PFSK-1 (cell line): ENCODE measurements around the gene CCL8.

ENCODE experiments used
- FOXP2 ChIP-seq: optimal IDR thresholded peaks from 2 replicates; pipeline ENCODE3; 2011; ENCODE audit warnings: borderline replicate concordance, control low read depth, inconsistent platforms; ENCODE audit not compliant: insufficient read depth; ENCODE audit errors: extremely low read length, extremely low read depth
- POLR2AphosphoS5 ChIP-seq: IDR thresholded peaks from 2 replicates; pipeline ENCODE4 v1.6.1; 2012; ENCODE audit warnings: low read depth, mild to moderate bottlenecking, control low read depth, low read length, moderate library complexity
- SIN3A ChIP-seq: IDR thresholded peaks from 2 replicates; pipeline ENCODE4 v1.6.1; 2012; ENCODE audit warnings: mild to moderate bottlenecking, low read length, moderate library complexity, borderline replicate concordance; ENCODE audit not compliant: insufficient read depth
- TAF1 ChIP-seq: IDR thresholded peaks from 2 replicates; pipeline ENCODE4 v1.6.1; 2012; ENCODE audit warnings: low read length, control low read depth, borderline replicate concordance; ENCODE audit not compliant: insufficient read depth
- TF ChIP-seq, protein P1 (sequence below), 2 experiments: IDR thresholded peaks; 2 replicates each; pipeline versions ENCODE4 v1.6.1 to v1.8.0; 2011 to 2012; ENCODE audit warnings: low read depth in 2 of 2, low read length in 2 of 2, control low read depth in 1 of 2, inconsistent platforms in 1 of 2, mild to moderate bottlenecking in 1 of 2, moderate library complexity in 1 of 2; ENCODE audit not compliant: insufficient read depth in 1 of 2

The CCL8 gene

GRCh38 chr17:34358631-34359030 lies 39.4 kb downstream of the CCL8 start:
- TF ChIP-seq, protein P1, sequence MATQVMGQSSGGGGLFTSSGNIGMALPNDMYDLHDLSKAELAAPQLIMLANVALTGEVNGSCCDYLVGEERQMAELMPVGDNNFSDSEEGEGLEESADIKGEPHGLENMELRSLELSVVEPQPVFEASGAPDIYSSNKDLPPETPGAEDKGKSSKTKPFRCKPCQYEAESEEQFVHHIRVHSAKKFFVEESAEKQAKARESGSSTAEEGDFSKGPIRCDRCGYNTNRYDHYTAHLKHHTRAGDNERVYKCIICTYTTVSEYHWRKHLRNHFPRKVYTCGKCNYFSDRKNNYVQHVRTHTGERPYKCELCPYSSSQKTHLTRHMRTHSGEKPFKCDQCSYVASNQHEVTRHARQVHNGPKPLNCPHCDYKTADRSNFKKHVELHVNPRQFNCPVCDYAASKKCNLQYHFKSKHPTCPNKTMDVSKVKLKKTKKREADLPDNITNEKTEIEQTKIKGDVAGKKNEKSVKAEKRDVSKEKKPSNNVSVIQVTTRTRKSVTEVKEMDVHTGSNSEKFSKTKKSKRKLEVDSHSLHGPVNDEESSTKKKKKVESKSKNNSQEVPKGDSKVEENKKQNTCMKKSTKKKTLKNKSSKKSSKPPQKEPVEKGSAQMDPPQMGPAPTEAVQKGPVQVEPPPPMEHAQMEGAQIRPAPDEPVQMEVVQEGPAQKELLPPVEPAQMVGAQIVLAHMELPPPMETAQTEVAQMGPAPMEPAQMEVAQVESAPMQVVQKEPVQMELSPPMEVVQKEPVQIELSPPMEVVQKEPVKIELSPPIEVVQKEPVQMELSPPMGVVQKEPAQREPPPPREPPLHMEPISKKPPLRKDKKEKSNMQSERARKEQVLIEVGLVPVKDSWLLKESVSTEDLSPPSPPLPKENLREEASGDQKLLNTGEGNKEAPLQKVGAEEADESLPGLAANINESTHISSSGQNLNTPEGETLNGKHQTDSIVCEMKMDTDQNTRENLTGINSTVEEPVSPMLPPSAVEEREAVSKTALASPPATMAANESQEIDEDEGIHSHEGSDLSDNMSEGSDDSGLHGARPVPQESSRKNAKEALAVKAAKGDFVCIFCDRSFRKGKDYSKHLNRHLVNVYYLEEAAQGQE (IDR thresholded peaks at IDR 0.05; ENCODE audit: insufficient read depth in 1 of 2, low read depth in 2 of 2, low read length in 2 of 2): no peak
- TF ChIP-seq SIN3A: no peak
- TF ChIP-seq POLR2AphosphoS5: no peak
- no peak for TF ChIP-seq FOXP2

GRCh38 chr17:34360601-34361270 lies 41.5 kb downstream of the CCL8 start:
- TF ChIP-seq TAF1 (no peak), POLR2AphosphoS5 (no peak), SIN3A (no peak), FOXP2 (no peak)
- TF ChIP-seq, protein P1 (IDR thresholded peaks at IDR 0.05; ENCODE audit: insufficient read depth in 1 of 2, low read depth in 2 of 2, low read length in 2 of 2): no peak

- no peak for TF ChIP-seq FOXP2
- TF ChIP-seq POLR2AphosphoS5: no peak
- TF ChIP-seq, protein P1 (IDR thresholded peaks at IDR 0.05; ENCODE audit: insufficient read depth in 1 of 2, low read depth in 2 of 2, low read length in 2 of 2): no peak
- no peak for TF ChIP-seq SIN3A
- no peak for TF ChIP-seq TAF1
Observed at GRCh38 chr17:34361478-34362061, 42.3 kb downstream of the CCL8 start.

DNA sequence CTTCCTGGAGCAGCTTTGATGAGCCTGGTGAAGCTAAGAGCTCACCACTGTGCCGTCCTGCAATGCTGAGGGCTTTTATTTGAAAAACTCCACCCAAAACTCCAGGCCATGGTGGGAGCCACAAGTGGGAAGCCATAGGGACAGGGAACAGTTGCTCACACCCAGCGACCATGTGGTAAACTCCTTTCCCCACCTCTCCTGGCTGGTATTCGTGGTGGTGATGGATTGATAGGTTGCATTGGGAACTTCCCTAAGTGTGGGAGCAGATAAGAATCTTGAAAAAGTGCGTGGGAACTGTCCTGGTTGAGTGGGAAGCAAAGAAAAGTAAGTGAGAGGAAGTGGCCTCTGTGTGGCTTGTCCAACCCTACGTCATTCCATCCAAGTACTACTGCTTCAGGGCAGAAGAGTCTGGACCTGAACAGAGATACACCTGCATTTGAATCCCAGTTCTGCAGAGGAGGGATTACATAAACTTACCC lies 44.0 kb downstream of the CCL8 start, which contains the start of gene CCL1:
CCL1 (minus strand) TSS at position 51 of the 479 bp plus-strand sequence. CDS start 72 bp downstream, outside the sequence.
- TF ChIP-seq, protein P1 (IDR thresholded peaks at IDR 0.05; ENCODE audit: insufficient read depth in 1 of 2, low read depth in 2 of 2, low read length in 2 of 2): no peak
- TF ChIP-seq FOXP2: no peak
- TF ChIP-seq SIN3A: no peak
- TF ChIP-seq POLR2AphosphoS5: no peak
- TF ChIP-seq TAF1: no peak
